ENCODE measurements around the gene AHSP. TPM values are rescaled to one million over a fixed set of nuclear protein-coding genes. Genes with fewer than 3 reads are reported as not detected.

Gene AHSP
- total RNA-seq, 1 experiment from 2014 or later: not detected

- Histone ChIP-seq H3K4me2 (no peak overlapping the region), H4K20me1 (ENCODE audit: insufficient read depth) (no peaks in the 10 kb centered on the region), H3K4me1 (replicated peaks; ENCODE audit: insufficient read depth) (0 out of 2 replicates have a peak, but pooled peaks cover 8% of the 10 kb centered on the region), H3K9me3 (ENCODE audit: insufficient read depth, low read depth) (no peaks in the 10 kb centered on the region), H3K79me2 (ENCODE audit: low read depth) (no peaks in the 10 kb centered on the region), H2AFZ (no peak overlapping the region), H3K27me3 (ENCODE audit: insufficient read depth, low read depth) (0 out of 2 replicates have a peak, but pooled peaks cover 4% of the 10 kb centered on the region), H3K9me2 (ENCODE audit: insufficient read depth) (no peaks in the 10 kb centered on the region), H3F3A (ENCODE audit: insufficient read depth, low read depth) (no peaks in the 10 kb centered on the region; the same call in 1 of the 2 replicates), H3K27ac (no peak overlapping the region), H3K4me3 (no peak overlapping the region), H3K36me3 (ENCODE audit: low read depth) (no peaks in the 10 kb centered on the region)
- CTCF ChIA-PET: no interaction called here
- intact Hi-C loops (cut with micrococcal nuclease; ENCODE audit: unreplicated experiment): no loop called here
- peak in 1 of 2 experiments; percentile 53 for DNase-seq
- no peak for TF ChIP-seq CTCF (conservative IDR thresholded peaks at IDR 0.05)
- no peak for TF ChIP-seq EZH2 (IDR thresholded peaks at IDR 0.05; ENCODE audit: low read depth)
- POLR2A ChIA-PET (ENCODE audit: unreplicated experiment): no interaction called here
- BruUV-seq (replicated peaks): no TSS peak
Measured at GRCh38 chr16:31484491-31485171, 43.1 kb upstream of the AHSP start.

GRCh38 chr16:31485571-31485970, 42.1 kb upstream of the AHSP start:
- intact Hi-C loops (cut with micrococcal nuclease; ENCODE audit: unreplicated experiment): no loop called here
- Histone ChIP-seq H4K20me1 (ENCODE audit: insufficient read depth) (no peaks in the 10 kb centered on the region), H3K4me3 (no peak overlapping the region), H2AFZ (no peak overlapping the region), H3K4me1 (replicated peaks; ENCODE audit: insufficient read depth) (0 out of 2 replicates have a peak, but pooled peaks cover 8% of the 10 kb centered on the region), H3K36me3 (ENCODE audit: low read depth) (no peaks in the 10 kb centered on the region), H3F3A (ENCODE audit: insufficient read depth, low read depth) (no peaks in the 10 kb centered on the region; the same call in 1 of the 2 replicates), H3K27me3 (ENCODE audit: insufficient read depth, low read depth) (0 out of 2 replicates have a peak, but pooled peaks cover 4% of the 10 kb centered on the region), H3K9me3 (ENCODE audit: insufficient read depth, low read depth) (no peaks in the 10 kb centered on the region), H3K79me2 (ENCODE audit: low read depth) (no peaks in the 10 kb centered on the region), H3K27ac (no peak overlapping the region), H3K9me2 (ENCODE audit: insufficient read depth) (no peaks in the 10 kb centered on the region), H3K4me2 (no peak overlapping the region)
- no peak for DNase-seq
- ChIA-PET POLR2A (ENCODE audit: unreplicated experiment) (no interaction called here), CTCF (no interaction called here)
- TF ChIP-seq CTCF (conservative IDR thresholded peaks at IDR 0.05) (no peak), EZH2 (IDR thresholded peaks at IDR 0.05; ENCODE audit: low read depth) (no peak)
- BruUV-seq (replicated peaks): no TSS peak

- CTCF ChIA-PET: interaction anchor here (0.6 kb wide), 1 partner anchor 341 kb away, joined by 16 read pairs; no protein-coding TSS in a partner anchor
- Histone ChIP-seq H2AFZ (no peak overlapping the region), H3K36me3 (ENCODE audit: low read depth) (no peaks in the 10 kb centered on the region), H3K4me2 (no peak overlapping the region), H3K27ac (no peak overlapping the region), H3K27me3 (ENCODE audit: insufficient read depth, low read depth) (0 out of 2 replicates have a peak, but pooled peaks cover 4% of the 10 kb centered on the region), H3K4me3 (no peak overlapping the region), H3K9me2 (ENCODE audit: insufficient read depth) (no peaks in the 10 kb centered on the region), H4K20me1 (ENCODE audit: insufficient read depth) (no peaks in the 10 kb centered on the region), H3K79me2 (ENCODE audit: low read depth) (no peaks in the 10 kb centered on the region), H3F3A (ENCODE audit: insufficient read depth, low read depth) (no peaks in the 10 kb centered on the region; the same call in 1 of the 2 replicates), H3K9me3 (ENCODE audit: insufficient read depth, low read depth) (no peaks in the 10 kb centered on the region), H3K4me1 (replicated peaks; ENCODE audit: insufficient read depth) (0 out of 2 replicates have a peak, but pooled peaks cover 8% of the 10 kb centered on the region)
- DNase-seq: no peak
- POLR2A ChIA-PET (ENCODE audit: unreplicated experiment): interaction anchor here (0.6 kb wide), 1 partner anchor 10 kb away, joined by 6 read pairs; no protein-coding TSS in a partner anchor
- BruUV-seq (replicated peaks): no TSS peak
- TF ChIP-seq EZH2 (IDR thresholded peaks at IDR 0.05; ENCODE audit: low read depth): no peak
- no peak for TF ChIP-seq CTCF (conservative IDR thresholded peaks at IDR 0.05)
- intact Hi-C loops (cut with micrococcal nuclease; ENCODE audit: unreplicated experiment): no loop called here
Measured at GRCh38 chr16:31486045-31486444, 41.7 kb upstream of the AHSP start.

Measured in PC-9 (cell line).